ENCODE results near the gene GREB1L.
"Not testable (repeated sequence)": the region's sequence is repeated elsewhere in the genome, so short reads cannot be mapped to it uniquely, and the experiment has no call there.

The GREB1L gene

GRCh38 chr18:21306368-21306767 lies 64.3 kb downstream of the GREB1L start:
- no peak for TF ChIP-seq CTCF (IDR thresholded peaks at IDR 0.05; ENCODE audit: borderline replicate concordance, control extremely low read depth, extremely low read depth, insufficient read depth, missing control alignments)
- in situ Hi-C loops (cut with MboI; ENCODE audit: low sequenced_read_pairs, unreplicated experiment), result no loop called here
- DNase-seq (ENCODE audit: low spot score), result no peak

GRCh38 chr18:21307578-21307977 lies 65.5 kb downstream of the GREB1L start:
- no peak for DNase-seq (ENCODE audit: low spot score)
- in situ Hi-C loops (cut with MboI; ENCODE audit: low sequenced_read_pairs, unreplicated experiment), result no loop called here

GRCh38 chr18:21309248-21309647 lies 67.2 kb downstream of the GREB1L start:
- no peak for DNase-seq (ENCODE audit: low spot score)
- no peak for TF ChIP-seq CTCF (IDR thresholded peaks at IDR 0.05; ENCODE audit: borderline replicate concordance, control extremely low read depth, extremely low read depth, insufficient read depth, missing control alignments)
- in situ Hi-C loops (cut with MboI; ENCODE audit: low sequenced_read_pairs, unreplicated experiment), result no loop called here

More at GRCh38 chr18:21307578-21307977, 65.5 kb downstream of the GREB1L start:
- no peak for TF ChIP-seq CTCF (IDR thresholded peaks at IDR 0.05; ENCODE audit: borderline replicate concordance, control extremely low read depth, extremely low read depth, insufficient read depth, missing control alignments)

- DNase-seq (ENCODE audit: low spot score); in situ Hi-C loops (cut with MboI; ENCODE audit: low sequenced_read_pairs, unreplicated experiment): not testable (repeated sequence)
Observed at GRCh38 chr18:21311980-21312379, 69.9 kb downstream of the GREB1L start.

GRCh38 chr18:21313576-21313975 lies 71.5 kb downstream of the GREB1L start:
- no peak for DNase-seq (ENCODE audit: low spot score)
- TF ChIP-seq CTCF (IDR thresholded peaks at IDR 0.05; ENCODE audit: borderline replicate concordance, control extremely low read depth, extremely low read depth, insufficient read depth, missing control alignments), result no peak
- in situ Hi-C loops (cut with MboI; ENCODE audit: low sequenced_read_pairs, unreplicated experiment), result no loop called here

GRCh38 chr18:21314724-21315123 lies 72.7 kb downstream of the GREB1L start:
- DNase-seq (ENCODE audit: low spot score), result no peak
- in situ Hi-C loops (cut with MboI; ENCODE audit: low sequenced_read_pairs, unreplicated experiment), result no loop called here

GRCh38 chr18:21315126-21315525 lies 73.1 kb downstream of the GREB1L start:
- in situ Hi-C loops (cut with MboI; ENCODE audit: low sequenced_read_pairs, unreplicated experiment); DNase-seq (ENCODE audit: low spot score): not testable (repeated sequence)

More at GRCh38 chr18:21314724-21315123, 72.7 kb downstream of the GREB1L start:
- TF ChIP-seq CTCF (IDR thresholded peaks at IDR 0.05; ENCODE audit: borderline replicate concordance, control extremely low read depth, extremely low read depth, insufficient read depth, missing control alignments), result no peak

- no peak for DNase-seq (ENCODE audit: low spot score)
- TF ChIP-seq CTCF (IDR thresholded peaks at IDR 0.05; ENCODE audit: borderline replicate concordance, control extremely low read depth, extremely low read depth, insufficient read depth, missing control alignments), result no peak
- in situ Hi-C loops (cut with MboI; ENCODE audit: low sequenced_read_pairs, unreplicated experiment), result no loop called here
Observed at GRCh38 chr18:21315741-21316197, 73.7 kb downstream of the GREB1L start.

Data from GM13976 (cell line).